Upper lobe of right lung (tissue), 1 donor: Measurements from ENCODE around the gene TGFBR1. TPM values are rescaled to one million over a fixed set of nuclear protein-coding genes. Genes with fewer than 3 reads are reported as not detected.

Experiments
- ATAC-seq: fragments of 200-7000 bp; cut with Tn5 transposase; one replicate; pipeline ENCODE4 v1.9.1; 2020; ENCODE audit warnings: mild to moderate bottlenecking, moderate library complexity
- DNase-seq: peaks from one replicate; pipeline ENCODE4 v3.0.0-alpha.2; 2020
- H3K27ac ChIP-seq: fragments of 200-600 bp; one replicate; pipeline ENCODE4 v1.8.0; 2022
- H3K27me3 ChIP-seq: fragments of 200-600 bp; one replicate; pipeline ENCODE4 v1.8.0; 2022; ENCODE audit warnings: mild to moderate bottlenecking
- H3K36me3 ChIP-seq: fragments of 200-600 bp; one replicate; pipeline ENCODE4 v1.8.0; 2022
- H3K4me1 ChIP-seq: fragments of 200-600 bp; one replicate; pipeline ENCODE4 v1.8.0; 2022
- H3K4me3 ChIP-seq: fragments of 200-600 bp; one replicate; pipeline ENCODE4 v1.8.0; 2022; ENCODE audit warnings: mild to moderate bottlenecking
- H3K9me3 ChIP-seq: fragments of 200-600 bp; one replicate; pipeline ENCODE4 v1.8.0; 2022
- CTCF ChIP-seq: fragments of 200-600 bp; IDR thresholded peaks from one replicate; pipeline ENCODE4 v1.8.0; 2022; ENCODE audit warnings: antibody characterized with exemption
- intact Hi-C: fragments of 100-400 bp; cut with DNase I; formaldehyde crosslinking; loops from one replicate; pipeline ENCODE4 v1.11.0; 2022
- total RNA-seq: library from RNA; stranded (reverse); fragmentation: NEBNext Ultra II Directional; extraction: Animal tissue kit (Norgen Biotek cat#: 25700); gene quantifications from one replicate; pipeline ENCODE4 v1.2.1, GENCODE V29; 2021
- donor health status: DM: no; HTN: yes; CAD: no; lungs with severe emphysema.

The TGFBR1 gene
- total RNA-seq, 1 donor from 2014 or later, result 72.0 TPM

GRCh38 chr9:99118782-99119466, 14.0 kb downstream of the TGFBR1 start:
- DNase-seq, result no peak
- Histone ChIP-seq H3K36me3 (no peaks in the 10 kb centered on the region), H3K27me3 (no peaks in the 10 kb centered on the region), H3K27ac (no peak overlapping the region), H3K9me3 (no peaks in the 10 kb centered on the region), H3K4me1 (peaks cover 45% of the 10 kb centered on the region), H3K4me3 (no peak overlapping the region)
- no peak for TF ChIP-seq CTCF
- intact Hi-C loops, result no loop called here
- peak; percentile 89 for ATAC-seq

- ATAC-seq (no peak), DNase-seq (no peak)
- Histone ChIP-seq H3K9me3 (no peaks in the 10 kb centered on the region), H3K27ac (no peak overlapping the region), H3K4me1 (peaks cover 44% of the 10 kb centered on the region), H3K27me3 (no peaks in the 10 kb centered on the region), H3K36me3 (no peaks in the 10 kb centered on the region), H3K4me3 (no peak overlapping the region)
- intact Hi-C loops, result no loop called here
- TF ChIP-seq CTCF, result no peak
Measured at GRCh38 chr9:99119976-99120655, 15.2 kb downstream of the TGFBR1 start.

GRCh38 chr9:99121604-99122003, 16.7 kb downstream of the TGFBR1 start:
- Histone ChIP-seq H3K27me3 (no peaks in the 10 kb centered on the region), H3K4me1 (peaks cover 41% of the 10 kb centered on the region), H3K4me3 (no peak overlapping the region), H3K9me3 (no peaks in the 10 kb centered on the region), H3K36me3 (no peaks in the 10 kb centered on the region), H3K27ac (no peak overlapping the region)
- ATAC-seq (peak; percentile 44), DNase-seq (no peak)
- no peak for TF ChIP-seq CTCF
- intact Hi-C loops, result no loop called here

GRCh38 chr9:99124534-99125255, 19.8 kb downstream of the TGFBR1 start:
- Histone ChIP-seq H3K4me3 (no peak overlapping the region), H3K27me3 (no peaks in the 10 kb centered on the region), H3K9me3 (no peaks in the 10 kb centered on the region), H3K4me1 (peaks cover 37% of the 10 kb centered on the region), H3K36me3 (no peaks in the 10 kb centered on the region), H3K27ac (no peak overlapping the region)
- DNase-seq, result no peak
- no peak for TF ChIP-seq CTCF
- intact Hi-C loops, result no loop called here
- no peak for ATAC-seq

DNA sequence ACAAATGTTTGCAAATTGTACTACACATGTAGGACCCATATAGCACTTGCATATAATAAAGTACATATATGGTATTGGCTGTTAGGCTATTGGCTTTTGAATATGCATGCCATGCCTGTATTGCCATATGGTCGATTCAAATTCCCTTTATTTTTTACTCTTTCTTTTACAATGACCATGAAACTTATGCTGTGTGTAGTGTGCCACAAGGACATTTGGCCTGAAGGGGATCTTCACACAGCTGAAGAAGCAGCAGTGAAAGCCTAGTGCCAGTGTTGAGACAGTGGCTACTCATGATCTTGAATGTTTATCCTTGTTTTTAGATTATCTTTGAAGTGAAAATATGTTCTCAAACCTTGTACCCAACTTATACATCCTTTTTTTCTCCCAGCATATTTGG, 20.5 kb downstream of the TGFBR1 start:
- Histone ChIP-seq H3K27me3 (no peaks in the 10 kb centered on the region), H3K9me3 (no peaks in the 10 kb centered on the region), H3K27ac (no peak overlapping the region), H3K4me3 (no peak overlapping the region), H3K4me1 (peaks cover 29% of the 10 kb centered on the region), H3K36me3 (no peaks in the 10 kb centered on the region)
- no peak for ATAC-seq
- TF ChIP-seq CTCF, result no peak
- no peak for DNase-seq
- intact Hi-C loops, result no loop called here
